NCI-H460 (cell line): ENCODE measurements around the gene ARHGDIA. TPM values are rescaled to one million over a fixed set of nuclear protein-coding genes. Genes with fewer than 3 reads are reported as not detected.

Experiments
- DNase-seq: peaks from one replicate; pipeline ENCODE4 v3.0.0-alpha.2; 2016; ENCODE audit warnings: low read depth; ENCODE audit errors: extremely low read depth
- total RNA-seq: library from RNA; depleted of rRNA; stranded (reverse); fragments of >200 nt; shearing (Covaris generic); gene quantifications from 2 replicates; pipeline ENCODE4 v1.2.3, GENCODE V29; 2014

The ARHGDIA gene
- total RNA-seq, 1 experiment from 2014 or later = 178 TPM

- no peak for DNase-seq
These were observed 18.0 kb upstream of the ARHGDIA start for GRCh38 chr17:81888988-81889595.

- no peak for DNase-seq
These were observed 17.2 kb upstream of the ARHGDIA start for GRCh38 chr17:81888105-81888987.

- DNase-seq = no peak
These were observed 14.9 kb upstream of the ARHGDIA start for GRCh38 chr17:81885869-81886548.

GRCh38 chr17:81885454-81885853, 14.3 kb upstream of the ARHGDIA start:
- DNase-seq = no peak

- DNase-seq = no peak
These were observed 13.8 kb upstream of the ARHGDIA start for GRCh38 chr17:81884968-81885367.

GRCh38 chr17:81884520-81884919, 13.4 kb upstream of the ARHGDIA start:
- no peak for DNase-seq

GRCh38 chr17:81879121-81879520, 8.0 kb upstream of the ARHGDIA start:
- no peak for DNase-seq

GRCh38 chr17:81878294-81878693, 7.2 kb upstream of the ARHGDIA start:
- no peak for DNase-seq

- no peak for DNase-seq
These were observed 6.4 kb upstream of the ARHGDIA start for GRCh38 chr17:81877569-81877968.

GRCh38 chr17:81871387-81872230, 472 bp upstream of the ARHGDIA start:
- DNase-seq = peak; percentile 90

- no peak for DNase-seq
These were observed 781 bp downstream of the ARHGDIA start for GRCh38 chr17:81870131-81870980.

- no peak for DNase-seq
These were observed 1.7 kb downstream of the ARHGDIA start for GRCh38 chr17:81869221-81870130.

GRCh38 chr17:81868674-81869220, 2.4 kb downstream of the ARHGDIA start:
- DNase-seq = peak; percentile 85

GRCh38 chr17:81867991-81868673, 3.0 kb downstream of the ARHGDIA start:
- no peak for DNase-seq

- DNase-seq = peak; percentile 68
These were observed 3.8 kb downstream of the ARHGDIA start for GRCh38 chr17:81867170-81867990.

- DNase-seq = no peak
These were observed 4.5 kb downstream of the ARHGDIA start for GRCh38 chr17:81866440-81867169.
